ENCODE data around the gene LARP1B.

GRCh38 chr4:128107766-128108165 lies 46.7 kb downstream of the LARP1B start:
- TF ChIP-seq GATA2 (IDR thresholded peaks at IDR 0.05; ENCODE audit: low read depth, low read length) (no peak), GATA3 (IDR thresholded peaks at IDR 0.05; ENCODE audit: low read depth, low read length) (no peak)

All from SH-SY5Y (cell line).